GM20431 (cell line): ENCODE results near the gene PUS7L.

ENCODE experiments used
- in situ Hi-C: fragments of 300-500 bp; cut with MseI, MboI; formaldehyde crosslinking; loops from one replicate; pipeline ENCODE4 v1.15.0; 2020; ENCODE audit warnings: low sequenced_read_pairs; ENCODE audit not compliant: unreplicated experiment

Gene PUS7L

DNA sequence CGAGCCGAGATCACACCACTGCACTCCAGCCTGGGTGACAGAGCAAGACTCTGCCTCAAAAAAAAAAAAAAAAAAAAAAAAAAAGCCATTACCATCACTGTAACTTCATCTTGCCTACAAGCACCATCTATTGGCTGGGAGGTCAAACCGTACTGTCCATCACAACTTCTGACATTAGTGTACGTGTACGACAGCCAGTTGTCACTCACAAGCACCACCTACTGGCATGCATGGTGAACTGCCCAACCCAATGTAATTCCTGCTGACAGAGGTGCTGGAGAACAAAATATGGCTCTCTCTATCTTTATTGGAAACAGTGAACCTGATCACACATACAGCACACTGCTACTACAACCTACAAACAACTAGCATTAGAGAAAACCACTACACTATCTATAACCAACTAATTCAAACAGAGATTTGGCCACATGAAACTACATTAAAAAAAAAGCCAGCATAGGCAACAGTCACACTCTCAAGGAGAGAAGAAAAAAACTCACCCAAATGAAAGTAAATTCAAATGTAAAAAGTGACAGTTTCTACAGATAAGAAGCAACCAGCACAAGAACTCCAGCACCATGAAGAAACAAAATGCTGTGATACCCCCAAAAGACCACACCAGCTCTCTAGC is 82.3 kb downstream of the PUS7L start:
- in situ Hi-C loops: no loop called here

DNA sequence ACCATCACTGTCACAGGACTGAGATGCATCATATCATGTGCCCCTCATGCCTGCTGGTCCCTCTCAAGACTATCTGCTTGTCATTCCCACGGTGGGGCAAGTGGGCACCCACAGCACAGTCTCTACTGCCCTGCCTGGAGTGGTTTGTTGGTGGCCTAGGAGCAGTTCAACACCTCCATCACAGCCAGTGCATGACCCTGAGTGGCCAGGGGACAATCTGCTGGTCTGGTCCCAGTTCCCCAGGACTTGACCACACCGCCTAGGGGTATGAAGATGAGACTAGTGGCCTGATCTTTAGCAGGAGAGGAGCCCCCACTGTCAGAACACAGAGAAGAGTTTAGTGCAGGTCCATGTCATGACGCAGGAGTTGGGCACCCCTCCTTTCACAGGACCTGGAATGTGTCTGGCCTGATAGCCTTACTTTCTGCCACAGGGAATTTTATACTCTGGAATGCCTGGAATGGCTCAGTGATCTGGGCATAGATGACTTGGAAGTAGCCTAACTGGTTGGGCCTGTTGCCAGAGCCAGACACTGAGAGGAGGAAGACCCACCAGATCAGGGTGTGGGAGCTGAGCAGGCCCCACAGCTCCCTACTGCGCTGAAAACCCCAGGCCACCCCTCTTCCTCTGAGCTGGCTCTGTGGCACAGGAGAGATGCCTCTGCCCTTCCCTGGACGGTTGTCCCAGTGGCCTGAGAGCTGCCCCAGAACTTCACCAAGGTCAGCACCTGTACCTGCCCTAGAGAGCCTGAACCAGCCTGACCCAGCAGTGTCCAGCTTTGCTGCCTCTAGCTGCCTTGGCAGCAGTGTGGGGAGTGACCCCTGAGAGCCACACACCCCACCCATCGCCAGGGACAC is 83.3 kb downstream of the PUS7L start:
- in situ Hi-C loops: no loop called here

DNA sequence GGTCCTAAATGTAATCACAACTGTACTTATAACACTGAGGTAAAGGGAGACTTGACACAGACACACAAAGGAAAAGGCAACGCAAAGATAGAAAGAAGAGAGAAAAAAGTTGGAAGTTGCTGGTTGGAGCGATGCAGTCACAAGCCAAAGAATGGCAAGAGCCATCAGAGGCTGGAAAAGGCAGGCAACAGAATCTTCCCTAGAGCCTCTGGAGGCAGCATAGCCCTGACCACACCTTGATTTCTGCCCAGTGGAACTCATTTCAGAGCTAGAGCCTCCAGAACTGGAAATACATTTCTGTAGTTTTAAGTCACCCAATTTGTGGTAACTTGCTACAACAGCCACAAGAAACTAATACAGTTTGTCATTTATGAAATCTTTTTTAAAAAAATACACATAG is 89.2 kb downstream of the PUS7L start:
- in situ Hi-C loops: no loop called here
